ENCODE data around the gene MAST3.
"Not testable (repeated sequence)": the region's sequence is repeated elsewhere in the genome, so short reads cannot be mapped to it uniquely, and the experiment has no call there.

The MAST3 gene

DNA sequence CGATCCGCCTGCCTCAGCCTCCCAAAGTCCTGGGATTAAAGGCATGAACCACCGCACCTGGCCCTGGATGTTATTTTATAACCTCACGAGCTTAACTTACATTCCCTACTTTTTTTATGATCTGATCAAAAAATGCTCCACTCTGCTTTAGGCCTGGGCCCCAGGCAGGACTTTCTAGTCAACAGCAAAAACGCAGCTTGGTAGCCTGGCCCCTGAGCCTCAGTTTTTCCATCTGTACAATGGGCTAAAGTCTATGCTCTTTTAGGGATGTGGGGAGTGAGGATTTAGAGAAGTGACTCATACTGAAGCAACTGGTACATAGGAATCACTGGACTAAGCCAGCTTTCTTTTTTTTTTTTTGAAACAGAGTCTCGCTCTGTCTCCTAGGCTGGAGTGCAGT lies 43.5 kb downstream of the MAST3 start:
- no peak for DNase-seq

DNA sequence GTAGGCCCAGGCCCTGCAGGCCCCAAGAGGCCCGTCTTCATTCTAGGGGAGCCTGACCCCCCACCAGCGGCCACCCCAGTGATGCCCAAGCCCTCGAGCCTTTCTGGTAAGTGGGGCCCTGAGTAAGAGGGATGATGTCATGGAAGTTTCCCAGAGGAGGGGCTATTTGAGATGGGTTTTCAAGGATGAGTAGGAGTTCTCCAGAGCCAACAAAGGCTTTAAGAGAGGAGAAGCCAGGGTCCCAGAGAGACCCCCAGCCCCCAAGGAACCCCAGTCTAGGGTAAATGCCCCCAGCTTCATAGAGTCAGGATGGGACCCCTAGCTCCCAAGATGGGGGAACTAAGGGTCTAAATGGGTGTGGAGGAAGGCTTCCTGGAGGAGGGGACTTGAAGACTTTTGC lies 46.3 kb downstream of the MAST3 start:
- DNase-seq, result no peak

DNA sequence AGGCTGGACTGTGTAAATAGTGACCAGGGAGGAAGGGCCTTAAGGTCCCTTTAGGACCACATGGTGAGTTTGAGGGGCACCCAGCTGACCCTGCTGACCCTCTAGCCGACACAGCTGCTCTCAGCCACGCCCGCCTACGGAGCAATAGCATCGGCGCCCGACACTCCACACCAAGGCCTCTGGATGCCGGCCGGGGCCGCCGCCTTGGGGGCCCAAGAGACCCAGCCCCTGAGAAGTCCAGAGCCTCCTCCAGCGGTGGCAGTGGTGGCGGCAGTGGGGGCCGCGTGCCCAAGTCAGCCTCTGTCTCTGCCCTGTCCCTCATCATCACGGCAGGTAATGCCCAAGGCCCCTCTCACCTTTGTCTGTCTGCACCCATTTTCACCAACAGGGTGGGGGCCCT lies 46.8 kb downstream of the MAST3 start:
- DNase-seq, result no peak

DNA sequence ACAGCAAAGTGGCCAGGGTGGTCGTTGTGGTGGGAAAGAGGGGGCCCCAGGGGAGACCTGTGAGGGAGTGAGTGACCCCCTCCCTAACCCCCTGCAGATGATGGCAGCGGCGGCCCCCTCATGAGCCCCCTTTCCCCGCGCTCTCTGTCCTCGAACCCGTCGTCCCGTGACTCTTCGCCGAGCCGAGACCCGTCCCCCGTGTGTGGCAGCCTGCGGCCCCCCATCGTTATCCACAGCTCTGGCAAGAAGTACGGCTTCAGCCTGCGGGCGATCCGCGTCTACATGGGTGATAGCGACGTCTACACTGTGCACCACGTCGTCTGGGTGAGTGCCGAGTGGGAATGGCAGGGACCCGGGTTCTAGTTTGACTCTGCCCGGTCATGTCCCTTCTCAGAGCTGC lies 47.3 kb downstream of the MAST3 start:
- DNase-seq, result no peak

DNA sequence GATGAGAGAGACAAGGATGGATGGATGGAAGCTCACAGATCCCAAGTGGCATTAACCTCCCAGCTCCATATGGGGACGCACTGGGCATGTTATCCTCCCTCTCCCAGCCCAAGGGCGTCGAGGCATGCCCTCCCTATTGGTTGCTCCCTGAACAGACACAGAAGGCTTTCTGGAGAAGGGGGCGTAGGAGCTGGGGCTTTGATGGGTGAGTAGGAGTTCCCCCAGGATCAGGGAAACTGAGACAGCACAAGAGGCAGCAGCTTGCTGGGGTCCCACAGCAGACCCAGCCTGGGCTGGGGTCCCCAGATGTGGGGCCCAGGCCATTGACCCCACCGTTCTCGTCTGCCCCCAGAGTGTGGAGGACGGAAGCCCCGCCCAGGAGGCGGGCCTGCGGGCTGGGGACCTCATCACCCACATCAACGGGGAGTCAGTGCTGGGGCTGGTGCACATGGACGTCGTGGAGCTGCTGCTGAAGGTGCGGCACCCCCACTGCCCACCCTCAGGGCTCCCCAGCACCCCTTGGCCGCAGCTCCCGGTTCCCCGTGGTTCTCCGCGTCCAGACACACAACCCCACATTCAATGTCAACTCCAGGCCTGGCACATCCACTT lies 47.9 kb downstream of the MAST3 start:
- DNase-seq, result no peak

DNA sequence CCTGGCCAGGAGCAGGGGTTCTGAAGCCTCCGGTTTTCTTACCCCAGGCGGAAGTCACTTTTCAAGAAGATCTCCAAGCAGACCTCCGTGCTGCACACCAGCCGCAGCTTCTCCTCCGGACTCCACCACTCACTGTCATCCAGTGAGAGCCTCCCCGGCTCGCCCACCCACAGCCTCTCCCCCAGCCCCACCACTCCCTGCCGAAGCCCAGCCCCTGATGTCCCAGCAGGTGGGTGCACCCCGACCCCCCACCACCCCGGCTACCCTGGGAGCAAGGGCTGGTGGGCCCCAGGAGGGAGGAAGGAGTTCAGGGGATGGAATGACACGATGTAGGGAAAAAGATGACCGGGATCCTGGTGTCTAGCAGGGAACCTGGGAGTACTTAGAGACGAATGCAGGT lies 49.8 kb downstream of the MAST3 start:
- no peak for DNase-seq

DNA sequence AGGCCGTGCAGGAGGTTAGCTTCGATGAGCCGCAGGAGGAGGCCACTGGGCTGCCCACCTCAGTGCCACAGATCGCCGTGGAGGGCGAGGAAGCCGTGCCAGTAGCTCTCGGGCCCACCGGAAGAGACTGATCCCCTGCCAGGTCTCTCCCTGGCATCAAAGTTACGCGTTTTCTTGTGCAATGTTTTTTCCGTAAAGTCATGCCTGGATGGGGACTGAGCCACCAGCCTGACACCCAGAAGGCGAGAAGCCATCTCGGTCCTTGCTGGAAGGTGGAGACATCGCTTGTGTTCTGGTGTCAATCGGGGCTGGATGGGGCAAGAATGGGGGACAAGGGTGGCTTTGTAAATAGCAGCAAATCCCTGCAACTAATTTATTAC lies 52.0 kb downstream of the MAST3 start:
- DNase-seq, result no peak

DNA sequence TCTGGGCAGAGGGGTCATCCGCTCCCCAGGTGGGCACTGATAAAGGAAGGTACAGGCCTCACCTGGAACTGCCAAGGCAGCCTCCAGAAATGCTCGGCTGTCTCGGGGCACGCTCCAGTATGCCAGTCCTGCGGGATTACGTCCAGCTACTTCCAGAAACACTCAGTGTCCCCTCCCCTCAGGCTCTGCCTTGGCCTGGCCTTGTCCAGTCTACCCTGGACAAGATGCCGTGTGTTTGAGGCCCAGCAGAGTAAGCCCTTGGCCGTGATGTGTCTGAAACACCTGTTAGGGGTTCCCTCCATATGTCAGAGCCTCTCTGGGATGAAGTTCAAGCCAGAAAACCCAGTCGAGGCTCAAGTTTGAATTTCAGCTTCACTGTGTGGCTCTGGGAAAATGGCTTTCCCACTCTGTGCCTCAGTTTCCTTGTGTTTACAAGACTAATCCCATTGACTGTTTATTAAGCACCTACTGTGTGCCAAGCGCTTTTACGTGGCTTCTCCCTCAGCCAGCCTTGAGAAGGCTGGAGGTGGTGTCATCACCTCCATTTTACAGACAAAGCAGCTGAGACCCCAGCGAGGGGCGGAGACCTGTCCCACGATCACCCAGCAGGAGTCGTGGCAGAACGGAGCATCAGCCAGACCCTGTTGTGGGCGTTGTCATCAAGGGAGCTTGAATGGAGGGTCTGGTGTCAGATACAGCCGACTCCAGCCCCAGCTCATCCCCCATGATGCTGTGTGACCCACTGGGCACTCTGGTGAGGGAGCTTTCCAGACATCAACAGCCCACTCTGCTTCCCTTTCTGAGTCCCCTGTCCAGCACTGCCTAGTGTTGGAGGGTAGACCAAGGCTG lies 53.4 kb downstream of the MAST3 start:
- no peak for DNase-seq

DNA sequence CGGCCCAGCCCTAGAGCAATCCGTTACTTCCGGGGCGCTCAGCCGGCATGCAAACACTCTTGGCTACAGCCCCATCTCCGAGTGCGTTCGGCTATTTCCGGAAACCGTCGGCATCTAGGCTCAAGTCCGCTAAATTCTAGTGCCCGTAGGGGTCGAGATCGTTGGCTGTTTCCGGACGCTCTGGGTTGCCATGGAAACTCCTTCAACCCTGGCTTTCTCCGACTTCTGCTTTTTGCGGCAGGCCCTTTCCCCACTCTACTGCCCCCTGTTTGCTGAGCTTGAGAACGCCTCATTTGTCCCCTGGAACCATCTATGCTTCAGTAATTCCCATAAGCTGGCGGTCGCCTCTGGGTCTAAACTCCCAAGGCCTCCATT lies 54.9 kb downstream of the MAST3 start:
- peak; percentile 72 for DNase-seq

DNA sequence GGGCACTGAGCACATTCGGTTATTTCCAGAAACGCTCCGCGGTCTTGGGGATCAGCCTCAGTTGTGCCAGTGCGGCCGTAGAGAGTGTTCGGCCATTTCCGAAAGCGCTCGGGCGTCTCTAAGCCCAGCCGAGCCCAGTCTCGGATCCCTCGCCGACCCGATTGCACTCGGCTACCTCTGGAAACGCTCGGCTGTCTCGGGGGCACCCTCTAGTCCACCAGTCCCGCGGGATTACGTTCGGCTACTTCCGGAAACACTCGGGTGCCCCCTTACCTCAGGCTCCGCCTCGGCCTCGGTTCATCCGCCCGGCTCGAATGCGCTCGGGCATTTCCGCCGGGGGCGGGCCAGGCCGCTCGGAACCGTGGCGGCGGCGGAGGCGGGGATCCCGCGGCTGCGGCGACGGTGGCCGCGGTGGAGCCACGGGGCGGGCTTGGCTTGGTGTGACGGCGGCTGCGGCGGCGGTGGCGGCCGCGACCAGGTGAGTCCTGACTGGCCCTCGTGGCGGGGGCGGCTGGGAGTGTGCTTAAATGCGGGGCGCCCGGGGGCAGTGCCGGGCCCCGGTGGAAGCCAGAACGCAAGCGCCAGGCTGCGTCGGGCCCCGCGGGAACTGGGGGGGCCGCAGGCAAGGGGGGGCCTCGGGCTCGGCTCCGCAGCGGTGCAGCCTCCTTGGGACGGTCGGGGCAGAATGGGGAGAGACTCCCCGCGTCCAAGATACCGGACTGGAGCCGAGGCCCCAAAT lies 55.4 kb downstream of the MAST3 start, which contains the start of gene PIK3R2:
PIK3R2 (plus strand) TSS at position 347 of the 739 bp plus-strand sequence. CDS start 2,717 bp downstream, outside the sequence.
- peak; percentile 86 for DNase-seq

DNA sequence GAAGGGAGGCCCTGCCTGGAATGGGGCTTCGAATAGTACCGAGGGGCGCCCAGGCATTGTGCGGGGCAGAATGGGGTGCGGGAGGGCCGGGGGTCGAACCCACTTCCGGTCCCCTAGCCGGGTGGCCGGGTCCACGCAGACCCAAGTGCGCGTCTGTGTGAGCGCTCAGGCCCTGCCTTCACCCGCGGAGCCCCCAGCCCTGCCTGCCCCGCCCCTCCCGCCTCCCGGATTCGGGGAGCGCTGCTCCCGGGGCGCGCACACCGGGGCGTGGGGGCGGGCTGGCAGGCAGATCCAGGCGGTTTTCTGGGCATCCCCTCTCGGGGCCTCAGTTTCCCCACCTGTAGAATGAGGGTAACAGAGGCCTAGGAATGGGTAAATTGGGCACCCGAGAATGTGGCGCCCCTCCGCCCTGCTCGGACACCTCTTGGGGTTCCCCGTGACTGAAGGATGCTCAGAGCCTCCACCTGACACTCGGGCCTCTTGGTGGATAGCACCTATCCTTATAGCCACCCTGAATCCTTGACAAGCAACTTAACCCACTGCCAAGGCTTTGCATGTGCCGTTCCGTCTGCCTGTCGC lies 56.1 kb downstream of the MAST3 start:
- no peak for DNase-seq

DNA sequence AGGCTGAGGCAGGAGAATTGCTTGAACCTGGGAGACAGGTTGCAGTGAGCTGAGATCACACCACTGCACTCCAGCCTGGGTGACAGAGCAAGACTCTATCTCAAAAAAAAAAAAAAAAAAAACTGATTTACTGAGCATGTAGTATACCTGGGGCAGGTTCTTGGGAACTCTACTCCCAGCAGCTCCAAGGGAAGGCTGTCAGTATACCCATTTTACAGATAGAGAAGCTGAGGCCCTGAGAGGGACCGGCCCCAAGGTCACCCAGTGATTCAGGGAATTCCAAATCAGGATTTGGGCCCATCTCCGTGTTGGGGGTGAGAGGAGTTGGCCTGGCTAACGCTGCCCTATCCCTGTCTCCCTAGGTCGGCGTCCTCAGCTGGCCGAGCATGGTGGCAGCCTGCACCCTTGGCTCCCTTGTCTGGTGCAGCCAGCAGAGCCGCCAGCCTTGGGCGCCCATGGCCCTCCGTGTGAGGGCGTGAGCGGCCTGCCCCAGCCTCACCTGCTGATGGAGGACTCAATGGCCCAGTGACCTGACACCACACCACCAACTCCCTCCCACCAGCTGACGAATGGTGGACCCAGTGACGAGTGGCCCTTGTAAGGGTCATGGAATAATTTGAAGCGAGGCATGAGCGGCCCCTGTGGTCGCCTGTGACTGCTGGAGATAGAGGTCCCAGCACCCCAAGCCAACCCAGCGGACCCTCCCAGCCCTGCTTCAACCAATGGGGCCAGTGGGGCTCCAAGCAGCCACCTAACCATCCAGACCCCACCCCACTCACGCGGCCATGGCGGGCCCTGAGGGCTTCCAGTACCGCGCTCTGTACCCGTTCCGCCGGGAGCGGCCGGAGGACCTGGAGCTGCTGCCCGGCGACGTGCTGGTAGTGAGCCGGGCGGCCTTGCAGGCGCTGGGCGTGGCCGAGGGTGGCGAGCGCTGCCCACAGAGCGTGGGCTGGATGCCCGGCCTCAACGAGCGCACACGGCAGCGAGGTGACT lies 57.8 kb downstream of the MAST3 start:
- DNase-seq, result no peak

DNA sequence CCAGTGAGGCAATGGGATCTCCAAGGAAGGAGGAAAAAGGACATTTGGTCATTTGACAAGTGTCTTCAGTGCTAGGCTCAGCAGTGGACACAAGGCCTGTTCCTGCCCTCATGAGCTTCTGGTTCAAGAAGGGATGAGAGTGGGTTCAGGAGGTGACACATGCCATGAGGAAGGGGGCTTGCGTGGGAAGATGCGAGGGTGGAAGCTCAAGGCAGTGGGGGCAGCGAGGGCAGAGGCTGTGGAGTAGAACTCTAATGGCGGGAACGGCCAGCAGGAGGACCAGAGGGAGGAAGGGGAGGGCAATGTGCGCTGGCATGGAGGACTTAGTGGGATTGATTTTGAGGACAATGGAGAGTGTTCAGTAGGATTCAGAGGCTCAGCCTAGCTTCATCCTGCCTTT lies 58.7 kb downstream of the MAST3 start:
- DNase-seq, result no peak

DNA sequence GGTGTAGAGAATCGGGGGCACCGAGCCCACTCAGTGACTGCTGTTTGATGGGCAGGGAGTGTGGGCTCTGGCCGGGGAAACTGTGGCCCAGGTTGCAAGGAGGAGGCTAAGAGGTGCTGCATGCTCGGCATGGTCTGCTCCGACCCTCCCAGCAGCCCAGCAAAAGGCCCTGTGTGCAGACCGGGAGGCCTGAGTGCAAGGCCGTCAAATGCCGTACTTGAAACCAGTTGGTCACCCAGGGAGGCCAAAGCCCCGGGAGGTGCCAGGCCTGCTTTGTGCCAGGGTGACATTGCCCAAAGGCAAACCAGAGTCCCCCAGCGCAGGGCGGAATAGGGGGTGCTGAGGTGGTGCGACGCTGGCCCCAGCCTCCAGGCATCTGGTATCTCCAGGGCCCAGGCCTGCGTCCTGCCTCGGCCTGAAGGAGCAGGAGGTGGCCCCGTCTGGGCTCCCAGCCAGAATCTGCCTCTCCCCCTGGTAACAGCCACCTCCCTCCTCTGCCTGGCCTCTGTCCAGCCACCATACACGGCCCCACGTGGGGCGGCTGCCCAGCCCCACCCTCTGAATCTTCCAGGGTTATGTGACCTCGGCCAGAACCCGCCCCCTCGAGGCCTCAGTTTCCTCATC lies 59.4 kb downstream of the MAST3 start:
- DNase-seq, result peak; percentile 6

DNA sequence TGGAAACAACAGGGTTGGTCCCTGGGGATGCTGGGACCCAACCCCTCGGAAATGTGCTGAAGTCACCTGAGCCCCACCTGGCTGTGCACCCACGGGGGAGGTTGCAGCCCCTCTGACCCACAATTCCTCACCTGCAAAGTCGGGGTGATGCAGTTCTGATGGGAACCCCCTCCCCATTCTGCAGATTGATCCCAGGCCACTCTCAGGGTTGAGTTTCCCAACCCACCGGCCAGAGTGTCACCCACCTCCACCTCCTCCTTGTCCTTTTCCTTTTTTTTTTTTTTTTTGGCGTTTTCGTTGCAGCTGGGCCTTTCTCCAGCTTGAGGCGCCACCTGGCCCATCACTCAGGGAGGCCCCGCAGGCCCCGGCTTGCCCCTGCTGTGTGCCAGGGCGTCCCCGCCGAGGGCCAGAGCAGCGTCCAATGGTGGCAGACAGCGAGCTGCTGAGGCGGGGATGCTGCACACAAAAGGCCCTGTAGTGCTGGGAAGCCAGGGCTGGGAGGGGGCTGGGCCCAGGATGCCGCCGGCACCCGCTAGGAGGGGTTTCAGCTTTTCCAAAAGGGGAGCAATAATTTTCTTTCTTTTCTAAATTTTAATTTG lies 60.0 kb downstream of the MAST3 start:
- peak; percentile 54 for DNase-seq

DNA sequence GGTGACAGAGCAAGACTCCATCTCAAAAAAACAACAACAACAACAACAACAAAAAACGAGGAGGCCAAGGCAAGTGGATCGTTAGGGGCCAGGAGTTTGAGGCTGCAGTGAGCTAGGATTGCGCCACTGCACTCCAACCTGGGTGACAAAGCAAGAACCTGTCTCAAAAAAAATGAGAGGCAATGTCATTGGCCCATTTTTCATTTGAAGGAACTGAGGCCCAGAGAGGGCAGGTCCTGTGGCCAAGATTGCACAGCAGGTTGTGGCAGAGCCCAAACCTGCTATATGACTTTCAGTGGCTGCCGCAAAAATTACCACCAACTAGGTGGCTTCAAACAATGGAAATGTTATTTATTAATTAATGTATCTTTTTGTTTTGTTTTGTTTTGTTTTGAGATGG lies 60.9 kb downstream of the MAST3 start:
- DNase-seq, result no peak

DNA sequence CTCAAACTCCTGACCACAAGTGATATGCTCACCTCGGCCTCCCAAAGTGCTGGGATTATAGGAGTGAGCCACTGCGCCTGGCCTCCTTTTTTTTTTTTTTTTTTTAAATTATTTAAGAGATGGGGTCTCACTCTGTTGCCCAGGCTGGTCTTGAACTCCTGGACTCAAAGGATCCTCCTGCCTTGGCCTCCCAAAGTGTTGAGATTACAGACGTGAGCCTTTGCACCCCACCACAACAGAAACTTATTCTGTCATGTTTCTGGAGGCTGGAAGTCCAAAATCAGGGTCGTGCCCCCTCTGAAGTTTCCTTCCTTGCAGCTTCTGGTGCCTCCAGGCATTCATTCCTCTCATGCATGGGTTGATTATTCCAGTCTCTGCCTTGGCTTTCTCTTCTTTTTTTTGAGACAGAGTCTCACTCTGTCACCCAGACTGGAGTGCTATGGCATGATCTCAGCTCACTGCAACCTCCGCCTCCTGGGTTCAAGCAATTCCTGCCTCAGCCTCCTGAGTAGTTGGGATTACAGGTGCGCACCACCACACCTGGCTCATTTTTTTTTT lies 61.6 kb downstream of the MAST3 start:
- DNase-seq, result not testable (repeated sequence)

DNA sequence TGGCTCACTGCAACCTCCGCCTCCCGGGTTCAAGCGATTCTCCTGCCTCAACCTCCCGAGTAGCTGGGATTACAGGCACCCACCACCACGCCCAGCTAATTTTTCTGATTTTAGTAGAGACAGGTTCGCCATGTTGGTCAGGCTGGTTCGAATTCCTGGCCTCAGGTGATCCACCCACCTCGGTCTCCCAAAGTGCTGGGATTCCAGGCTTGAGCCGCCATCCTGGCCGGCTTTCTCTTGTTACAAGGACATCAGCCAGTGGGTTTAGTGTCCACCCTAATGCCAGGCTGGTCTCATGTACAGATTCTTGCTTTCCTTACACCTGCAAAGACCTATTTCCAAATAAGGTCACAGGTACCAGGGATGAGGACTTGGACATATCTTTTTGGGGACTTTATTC lies 62.2 kb downstream of the MAST3 start:
- DNase-seq, result no peak

DNA sequence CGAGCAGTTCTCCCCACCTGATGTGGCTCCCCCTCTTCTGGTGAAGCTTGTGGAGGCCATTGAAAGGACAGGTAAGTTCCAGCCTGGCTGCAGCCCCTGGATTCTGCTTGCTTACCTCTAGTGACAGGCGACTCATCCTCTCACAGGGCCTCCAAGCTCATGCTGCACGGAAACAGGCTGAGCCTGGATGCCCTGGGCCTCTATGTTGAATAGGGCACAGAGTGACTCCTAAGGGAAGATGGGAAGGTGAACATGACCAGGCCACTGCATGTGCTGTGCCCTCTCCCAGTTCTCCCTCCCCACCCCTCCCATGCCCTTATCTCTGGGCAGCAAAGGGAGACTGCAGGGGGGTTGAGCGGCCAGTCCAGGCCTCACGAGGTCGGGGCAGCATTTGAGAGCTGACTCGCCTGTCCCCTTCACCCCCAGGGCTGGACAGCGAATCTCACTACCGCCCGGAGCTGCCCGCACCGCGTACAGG lies 63.0 kb downstream of the MAST3 start:
- DNase-seq, result no peak

DNA sequence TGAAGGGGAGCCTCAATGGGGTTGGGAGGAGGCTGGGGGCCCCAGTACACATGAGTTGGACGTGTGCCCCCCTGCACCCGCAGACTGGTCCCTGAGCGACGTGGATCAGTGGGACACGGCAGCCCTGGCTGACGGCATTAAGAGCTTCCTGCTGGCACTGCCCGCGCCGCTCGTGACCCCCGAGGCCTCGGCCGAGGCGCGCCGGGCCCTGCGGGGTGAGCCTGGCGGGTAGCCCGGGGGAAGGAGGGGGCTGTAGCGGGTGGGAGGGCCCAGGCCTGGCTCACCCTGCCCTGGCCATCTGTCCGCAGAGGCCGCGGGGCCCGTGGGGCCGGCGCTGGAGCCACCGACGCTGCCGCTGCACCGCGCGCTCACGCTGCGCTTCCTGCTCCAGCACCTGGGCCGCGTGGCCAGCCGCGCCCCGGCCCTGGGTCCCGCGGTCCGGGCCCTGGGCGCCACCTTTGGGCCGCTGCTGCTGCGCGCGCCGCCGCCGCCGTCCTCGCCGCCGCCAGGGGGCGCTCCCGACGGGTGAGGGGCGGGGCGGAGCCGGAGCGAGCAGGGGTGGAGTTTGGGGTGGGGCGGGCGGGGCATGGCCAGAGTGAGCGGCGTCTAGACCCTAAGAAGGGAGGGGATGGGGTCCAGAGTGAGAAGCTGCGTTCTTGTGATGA lies 63.5 kb downstream of the MAST3 start:
- no peak for DNase-seq
